NCI-H82 treated with DMSO at 0.1 percent for 48 hours (cell line): ENCODE data around the gene NKTR.

Experiments used
- DNase-seq: peaks from one replicate; lab custom pipeline; 2025; ENCODE audit not compliant: unreplicated experiment; lab: John Stamatoyannopoulos, UW

Gene NKTR

DNA sequence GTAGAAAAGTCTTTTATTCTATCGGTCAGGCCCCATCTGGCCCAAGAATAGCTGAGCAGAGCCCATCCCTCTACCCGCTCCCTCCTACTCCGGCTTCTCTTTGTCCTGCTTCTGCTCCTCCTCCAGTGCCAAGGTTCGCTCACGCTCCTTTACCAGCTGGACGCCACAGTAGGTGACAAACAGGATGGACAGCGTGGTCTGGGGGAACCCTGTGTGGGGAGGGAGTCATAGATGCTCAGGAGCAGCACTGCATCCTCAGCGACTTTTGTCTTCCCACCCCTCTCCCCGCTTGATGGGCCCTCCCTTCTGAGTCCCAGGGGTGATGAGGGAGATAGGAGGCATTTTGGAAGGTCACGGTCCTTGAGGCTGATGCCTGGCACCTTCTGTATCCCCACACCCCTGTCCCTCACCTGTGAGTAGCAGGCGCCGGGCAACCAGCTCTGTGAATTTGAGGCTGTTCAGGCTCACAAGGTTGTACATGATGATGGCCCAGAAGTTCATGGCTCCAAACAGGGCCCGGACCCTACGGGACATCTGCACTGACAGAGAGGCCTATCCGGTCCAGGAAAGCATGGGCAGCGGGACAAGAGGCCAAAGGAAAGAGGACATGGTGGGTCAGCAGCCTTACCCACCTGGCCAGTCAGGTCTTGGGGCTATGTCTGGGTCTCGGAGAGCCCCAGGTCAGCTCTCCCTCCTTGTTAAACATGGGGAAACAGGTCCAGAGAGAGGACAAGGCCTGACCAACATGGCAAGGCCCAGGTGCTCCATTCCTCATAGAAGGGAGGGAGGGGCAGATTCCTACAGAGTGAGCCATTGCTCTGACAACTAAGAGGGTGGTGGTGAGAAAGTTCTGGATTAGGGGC is 92.4 kb downstream of the NKTR start:
- DNase-seq = no peak

DNA sequence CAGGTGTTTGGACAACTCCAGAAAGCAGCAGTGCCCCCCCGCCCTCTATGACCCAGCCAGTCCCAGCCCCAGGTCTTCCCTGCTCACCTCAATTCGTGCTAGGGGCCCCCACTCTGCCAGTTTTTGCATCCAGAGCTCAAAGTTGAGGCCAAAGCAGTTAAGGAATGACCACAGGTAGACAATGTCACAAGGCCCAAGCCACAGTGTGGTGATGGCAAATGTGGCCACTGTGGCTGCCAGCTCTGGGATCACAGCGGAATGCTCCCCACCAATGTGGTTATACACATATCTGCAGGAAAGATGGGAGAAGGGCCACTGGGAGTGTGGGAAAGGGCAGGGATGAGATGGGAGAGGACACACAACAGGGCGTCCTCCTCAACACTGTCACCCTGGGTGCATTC is 93.0 kb downstream of the NKTR start:
- no peak for DNase-seq

DNA sequence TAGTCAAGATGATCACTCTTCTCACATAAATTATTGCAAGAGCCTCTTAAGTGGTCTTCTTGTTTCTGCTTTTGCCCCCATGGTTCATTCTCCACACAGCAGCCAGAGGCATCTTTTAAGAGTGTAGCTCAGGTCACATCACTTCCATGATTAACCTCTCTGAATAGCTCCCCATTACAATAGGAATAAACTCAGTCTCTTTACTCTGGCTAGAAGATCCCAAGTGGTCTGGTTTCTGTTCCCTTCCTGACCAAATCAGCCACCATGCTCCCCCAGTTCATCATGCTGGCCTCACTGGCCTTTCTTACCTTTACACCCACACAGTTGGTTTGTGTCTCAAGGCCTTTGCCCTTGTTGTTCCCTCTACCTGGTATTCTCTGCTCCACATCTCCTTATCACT is 93.9 kb downstream of the NKTR start:
- no peak for DNase-seq

DNA sequence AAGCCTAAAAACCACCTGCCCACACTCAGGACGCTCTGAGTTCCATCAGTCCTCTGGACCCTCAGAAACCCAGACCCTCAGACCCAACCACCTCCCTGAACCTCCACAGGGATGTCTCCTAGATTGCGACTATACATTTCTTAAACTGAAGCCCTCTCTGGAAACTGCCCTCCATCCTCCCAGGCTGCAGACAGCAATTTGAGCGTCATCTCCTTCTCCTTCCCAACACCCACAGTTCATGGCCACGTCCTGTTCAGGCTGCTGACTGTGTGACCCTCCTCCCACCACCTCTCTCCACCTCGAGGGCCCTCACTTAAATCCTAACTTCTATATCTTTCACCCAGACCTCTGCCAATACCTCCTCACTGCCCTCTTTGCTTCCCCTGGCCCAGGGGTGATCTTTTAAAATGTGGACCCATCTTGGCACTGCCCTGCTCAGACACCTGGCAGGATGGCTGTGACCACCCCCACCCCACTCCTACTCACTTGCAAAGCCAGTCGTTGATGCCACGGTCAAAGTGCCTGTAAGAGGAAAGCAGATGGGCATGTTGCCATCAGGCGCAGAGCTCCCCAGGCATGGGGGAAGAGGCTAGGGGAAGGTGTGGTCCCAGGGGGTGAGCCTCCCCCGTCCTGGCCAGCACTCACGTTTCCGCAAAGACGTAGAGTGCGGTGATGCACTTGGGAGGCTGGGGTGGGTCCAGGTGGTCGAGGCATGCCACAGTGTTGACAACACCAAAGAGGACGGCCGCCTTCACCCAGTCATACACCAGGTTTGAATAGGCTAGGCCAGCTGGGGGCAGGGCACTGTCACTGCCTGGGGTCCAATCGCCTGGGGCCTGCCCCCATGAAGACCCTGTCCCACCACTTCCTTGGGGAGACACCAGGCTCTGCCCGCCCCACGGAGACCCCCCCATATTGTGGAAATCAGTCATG is 96.1 kb downstream of the NKTR start:
- no peak for DNase-seq

DNA sequence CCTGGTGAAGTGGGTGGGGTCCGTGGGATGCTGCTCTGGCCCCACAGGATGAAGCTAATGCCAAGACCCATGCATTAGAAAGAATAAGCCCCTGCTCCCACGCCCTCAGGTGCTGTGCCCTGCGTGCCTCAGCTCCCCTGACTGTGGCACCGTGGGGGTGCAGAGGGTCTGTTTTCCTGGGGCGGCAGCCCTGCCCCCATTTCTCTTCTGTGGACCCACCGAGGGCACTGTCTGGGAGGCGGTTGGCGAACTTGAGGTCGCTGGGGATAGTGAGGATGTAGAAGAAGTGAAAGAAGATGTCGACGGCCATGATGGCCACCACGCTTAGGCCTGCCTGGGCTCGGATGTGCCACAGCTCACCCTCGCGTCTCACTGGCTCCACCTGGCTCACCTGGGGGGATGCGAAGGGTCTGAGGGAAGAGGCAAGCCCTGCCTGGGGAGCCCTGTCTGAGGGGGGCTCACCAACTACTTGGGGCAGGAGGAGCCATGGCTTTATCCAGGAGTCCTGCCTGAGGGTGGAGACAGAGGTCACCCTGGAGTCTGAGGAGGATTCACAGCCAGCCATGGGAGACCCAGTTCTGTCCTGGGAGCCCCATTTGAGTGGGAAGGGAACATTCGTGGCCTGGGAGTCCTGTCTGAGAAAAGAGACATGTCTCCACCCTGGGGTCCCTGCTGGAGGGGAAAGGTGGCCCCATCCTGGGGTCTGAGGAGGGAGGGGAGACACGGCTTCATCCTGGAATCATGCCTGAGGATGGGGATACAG is 97.0 kb downstream of the NKTR start:
- DNase-seq = no peak
